ENCODE data around the gene VAV1. TPM values are rescaled to one million over a fixed set of nuclear protein-coding genes. Genes with fewer than 3 reads are reported as not detected.
A peak's percentile ranks its signal among the peaks of the same experiment; 100 is the strongest.
"Not testable (repeated sequence)": the region's sequence is repeated elsewhere in the genome, so short reads cannot be mapped to it uniquely, and the experiment has no call there.

The VAV1 gene
- total RNA-seq, 1 experiment from 2014 or later: 3.0 TPM

DNA sequence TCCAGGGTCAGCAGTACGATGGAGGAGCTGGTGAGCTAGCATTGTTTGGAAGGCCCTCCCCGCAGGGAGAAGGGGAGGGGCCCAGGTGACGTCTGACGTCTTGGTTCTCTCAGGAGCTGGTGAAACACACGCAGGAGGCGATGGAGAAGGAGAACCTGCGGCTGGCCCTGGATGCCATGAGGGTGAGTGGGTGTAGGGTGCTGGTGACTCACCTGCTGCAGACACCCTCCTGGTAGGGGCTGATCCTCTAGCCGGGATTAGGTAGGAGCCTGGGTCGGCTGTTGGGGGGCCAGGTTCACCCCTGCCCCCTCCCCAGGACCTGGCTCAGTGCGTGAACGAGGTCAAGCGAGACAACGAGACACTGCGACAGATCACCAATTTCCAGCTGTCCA lies 55.8 kb downstream of the VAV1 start:
- Histone ChIP-seq H4K20me1 (ENCODE audit: low read length) (no peaks in the 10 kb centered on the region), H3K79me2 (ENCODE audit: low read length) (no peaks in the 10 kb centered on the region), H3F3A (ENCODE audit: low read length, unreplicated experiment) (no peaks in the 10 kb centered on the region), H3K4me1 (ENCODE audit: insufficient read depth, low read length) (peaks cover 11% of the 10 kb centered on the region), H3K9me3 (ENCODE audit: low read length) (no peaks in the 10 kb centered on the region), H3K27me3 (ENCODE audit: low read length) (no peaks in the 10 kb centered on the region), H3K27ac (ENCODE audit: low read length) (peak overlapping the region; percentile 39; the same call in 1 of the 2 replicates), H2AFZ (ENCODE audit: low read length) (peak overlapping the region; percentile 77), H3K4me3 (ENCODE audit: low read length) (peak overlapping the region; percentile 31; the same call in 1 of the 2 replicates), H3K36me3 (ENCODE audit: low read depth, low read length) (no peaks in the 10 kb centered on the region), H3K9me2 (replicated peaks; ENCODE audit: low read length) (no peaks in the 10 kb centered on the region), H3K9ac (ENCODE audit: low read length) (no peak overlapping the region), H3K4me2 (ENCODE audit: low read length) (peak overlapping the region; percentile 65)
- intact Hi-C loops (cut with micrococcal nuclease): no loop called here
- ChIA-PET POLR2A (ENCODE audit: unreplicated experiment) (interaction anchor here (0.6 kb wide), 1 partner anchor 176 kb away, joined by 3 read pairs; no protein-coding TSS in a partner anchor), CTCF (no interaction called here)
- ATAC-seq: peak; percentile 73
- no TSS peak for BruUV-seq (replicated peaks)
- TF ChIP-seq EZH2phosphoT487 (IDR thresholded peaks at IDR 0.05; ENCODE audit: borderline replicate concordance, low read length): no peak
- peak; percentile 96 for DNase-seq

DNA sequence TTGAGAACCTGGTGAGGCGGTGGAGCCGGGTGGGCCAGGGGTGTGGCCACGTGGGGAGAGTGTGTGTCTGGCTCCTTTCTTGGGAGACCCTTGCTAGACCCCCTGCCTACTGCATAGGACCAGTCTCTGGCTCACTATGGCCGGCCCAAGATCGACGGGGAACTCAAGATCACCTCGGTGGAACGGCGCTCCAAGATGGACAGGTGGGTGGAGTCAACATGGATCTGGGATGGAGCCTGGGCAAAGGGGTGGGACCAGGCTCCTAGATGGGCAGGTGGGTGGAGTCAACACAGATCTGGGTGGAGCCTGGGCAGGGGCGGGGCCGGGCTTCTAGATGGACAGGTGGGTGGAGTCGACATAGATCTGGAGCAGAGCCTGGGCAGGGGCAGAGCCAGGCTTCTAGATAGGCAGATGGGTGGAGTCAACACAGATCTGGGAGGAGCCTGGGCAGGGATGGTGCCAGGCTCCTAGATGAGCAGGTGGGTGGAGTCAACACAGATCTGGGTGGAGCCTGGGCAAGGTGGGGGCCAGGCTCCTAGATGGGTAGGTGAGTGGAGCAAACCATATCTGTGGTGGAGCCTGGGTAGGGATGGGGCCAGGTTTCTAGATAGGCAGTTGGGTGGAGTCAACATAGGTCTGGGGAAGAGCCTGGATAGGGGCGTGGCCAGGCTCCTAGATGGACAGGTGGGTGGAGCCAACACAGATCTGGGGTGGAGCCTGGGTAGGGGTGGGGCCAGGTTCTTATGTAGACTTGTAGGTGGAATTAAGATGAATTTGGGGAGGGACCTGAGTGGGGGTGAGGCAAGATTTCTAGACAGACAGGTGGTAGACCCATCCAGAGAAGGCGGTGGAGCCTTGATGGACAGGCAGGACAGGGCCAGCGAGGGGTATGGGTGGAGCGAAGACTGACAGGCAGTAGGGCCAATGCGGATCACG lies 56.5 kb downstream of the VAV1 start:
- no peak overlapping the region for H3K9ac ChIP-seq (ENCODE audit: low read length)
- POLR2A ChIA-PET (ENCODE audit: unreplicated experiment): interaction anchor here (0.6 kb wide), 1 partner anchor 176 kb away, joined by 3 read pairs; no protein-coding TSS in a partner anchor
- no peaks in the 10 kb centered on the region for H3F3A ChIP-seq (ENCODE audit: low read length, unreplicated experiment)
- H3K4me3 ChIP-seq (ENCODE audit: low read length): peak overlapping the region; percentile 15; the same call in 1 of the 2 replicates
- intact Hi-C loops (cut with micrococcal nuclease): no loop called here
- H4K20me1 ChIP-seq (ENCODE audit: low read length): no peaks in the 10 kb centered on the region
- peak overlapping the region; percentile 77; the same call in 1 of the 2 replicates for H2AFZ ChIP-seq (ENCODE audit: low read length)
- DNase-seq: peak; percentile 81
- H3K36me3 ChIP-seq (ENCODE audit: low read depth, low read length): no peaks in the 10 kb centered on the region
- H3K9me2 ChIP-seq (replicated peaks; ENCODE audit: low read length): no peaks in the 10 kb centered on the region
- no peaks in the 10 kb centered on the region for H3K27me3 ChIP-seq (ENCODE audit: low read length)
- peaks cover 11% of the 10 kb centered on the region for H3K4me1 ChIP-seq (ENCODE audit: insufficient read depth, low read length)
- TF ChIP-seq CTCF (conservative IDR thresholded peaks at IDR 0.05; ENCODE audit: low read depth, low read length): no peak
- TF ChIP-seq EZH2 (IDR thresholded peaks at IDR 0.05; ENCODE audit: low read length, unreplicated experiment): no peak
- TF ChIP-seq EZH2phosphoT487 (IDR thresholded peaks at IDR 0.05; ENCODE audit: borderline replicate concordance, low read length): no peak
- CTCF ChIA-PET: no interaction called here
- ATAC-seq: peak; percentile 38
- no TSS peak for BruUV-seq (replicated peaks)
- H3K27ac ChIP-seq (ENCODE audit: low read length): peak overlapping the region; percentile 39; the same call in 1 of the 2 replicates
- no peaks in the 10 kb centered on the region for H3K9me3 ChIP-seq (ENCODE audit: low read length)
- H3K79me2 ChIP-seq (ENCODE audit: low read length): no peaks in the 10 kb centered on the region
- H3K4me2 ChIP-seq (ENCODE audit: low read length): peak overlapping the region; percentile 65

DNA sequence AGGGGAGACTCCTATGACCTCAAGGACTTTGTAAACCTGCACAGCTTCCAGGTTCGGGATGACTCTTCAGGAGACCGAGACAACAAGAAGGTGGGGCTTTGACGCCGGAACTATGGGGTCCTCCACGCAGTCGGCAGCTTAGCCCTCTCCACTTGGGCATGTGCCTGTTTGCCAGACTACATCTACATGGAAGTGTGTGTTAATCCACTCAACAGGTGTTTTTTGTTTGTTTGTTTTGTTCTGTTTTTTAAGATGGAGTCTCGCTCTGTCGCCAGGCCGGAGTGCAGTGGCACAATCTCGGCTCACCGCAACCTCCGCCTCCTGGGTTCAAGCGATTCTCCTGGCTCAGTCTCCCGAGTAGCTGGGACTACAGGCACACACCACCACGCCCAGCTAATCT lies 57.3 kb downstream of the VAV1 start:
- POLR2A ChIA-PET (ENCODE audit: unreplicated experiment); BruUV-seq (replicated peaks); H4K20me1 ChIP-seq (ENCODE audit: low read length); H3K9me2 ChIP-seq (replicated peaks; ENCODE audit: low read length); H2AFZ ChIP-seq (ENCODE audit: low read length); H3K9me3 ChIP-seq (ENCODE audit: low read length); ATAC-seq; H3K36me3 ChIP-seq (ENCODE audit: low read depth, low read length); H3K27me3 ChIP-seq (ENCODE audit: low read length); H3K4me3 ChIP-seq (ENCODE audit: low read length); H3K4me2 ChIP-seq (ENCODE audit: low read length); H3K79me2 ChIP-seq (ENCODE audit: low read length); H3K9ac ChIP-seq (ENCODE audit: low read length); DNase-seq; CTCF ChIA-PET; H3F3A ChIP-seq (ENCODE audit: low read length, unreplicated experiment); intact Hi-C loops (cut with micrococcal nuclease); H3K27ac ChIP-seq (ENCODE audit: low read length): not testable (repeated sequence)
- H3K4me1 ChIP-seq (ENCODE audit: insufficient read depth, low read length): peaks cover 11% of the 10 kb centered on the region

DNA sequence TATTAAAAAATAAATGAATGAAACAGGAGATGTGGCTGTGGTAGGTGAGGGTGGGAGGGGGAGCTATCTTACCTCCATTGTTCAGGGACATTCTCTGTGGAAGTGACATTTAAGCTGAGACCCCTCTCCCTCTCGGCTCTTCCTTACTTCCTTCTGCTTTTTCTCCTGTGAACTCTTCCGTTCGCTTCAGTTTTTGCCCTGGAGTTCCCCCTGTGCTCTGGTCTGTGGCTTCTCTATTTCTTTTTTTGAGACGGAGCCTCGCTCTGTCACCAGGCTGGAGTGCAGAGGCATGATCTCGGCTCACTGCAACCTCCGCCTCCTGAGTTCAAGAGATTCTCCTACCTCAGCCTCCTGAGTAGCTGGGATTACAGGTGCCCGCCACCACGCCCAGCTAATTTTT lies 58.6 kb downstream of the VAV1 start:
- H3K79me2 ChIP-seq (ENCODE audit: low read length); H3K4me2 ChIP-seq (ENCODE audit: low read length); H3F3A ChIP-seq (ENCODE audit: low read length, unreplicated experiment); H2AFZ ChIP-seq (ENCODE audit: low read length); POLR2A ChIA-PET (ENCODE audit: unreplicated experiment); CTCF ChIA-PET; H3K27ac ChIP-seq (ENCODE audit: low read length); H3K9ac ChIP-seq (ENCODE audit: low read length); H3K9me2 ChIP-seq (replicated peaks; ENCODE audit: low read length); H3K27me3 ChIP-seq (ENCODE audit: low read length); H3K4me3 ChIP-seq (ENCODE audit: low read length); H3K36me3 ChIP-seq (ENCODE audit: low read depth, low read length); BruUV-seq (replicated peaks); H4K20me1 ChIP-seq (ENCODE audit: low read length); H3K9me3 ChIP-seq (ENCODE audit: low read length); ATAC-seq; DNase-seq; intact Hi-C loops (cut with micrococcal nuclease): not testable (repeated sequence)
- peaks cover 11% of the 10 kb centered on the region for H3K4me1 ChIP-seq (ENCODE audit: insufficient read depth, low read length)
